HG02610 (cell line): ENCODE results near the gene LPGAT1.
"Not testable (repeated sequence)": the region's sequence is repeated elsewhere in the genome, so short reads cannot be mapped to it uniquely, and the experiment has no call there.

Experiments
- ATAC-seq: cut with Tn5 transposase; IDR thresholded peaks from one replicate; pipeline ENCODE4 v1.9.1; 2021; ENCODE audit warnings: mild to moderate bottlenecking, moderate library complexity; ENCODE audit not compliant: unreplicated experiment

The LPGAT1 gene

DNA sequence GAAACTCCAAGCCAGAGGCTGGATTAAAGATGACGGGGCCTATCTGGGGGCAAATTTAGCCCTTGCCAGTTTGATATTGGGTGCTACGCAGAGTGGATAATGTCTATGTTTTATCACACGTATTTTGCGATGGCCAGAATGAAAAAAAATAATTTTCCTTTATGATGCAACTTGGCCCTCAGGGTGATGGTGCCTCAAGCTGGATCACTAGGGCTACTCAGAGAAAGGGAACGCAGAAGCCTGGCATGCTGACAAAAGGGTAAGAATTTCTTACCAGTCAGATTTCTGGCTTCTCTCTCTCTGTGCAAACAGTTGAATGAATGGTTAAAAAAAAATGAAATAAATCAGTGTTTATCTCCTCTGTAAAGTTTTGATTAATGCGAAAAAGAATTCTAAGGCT is 122.6 kb downstream of the LPGAT1 start:
- ATAC-seq, result no peak

DNA sequence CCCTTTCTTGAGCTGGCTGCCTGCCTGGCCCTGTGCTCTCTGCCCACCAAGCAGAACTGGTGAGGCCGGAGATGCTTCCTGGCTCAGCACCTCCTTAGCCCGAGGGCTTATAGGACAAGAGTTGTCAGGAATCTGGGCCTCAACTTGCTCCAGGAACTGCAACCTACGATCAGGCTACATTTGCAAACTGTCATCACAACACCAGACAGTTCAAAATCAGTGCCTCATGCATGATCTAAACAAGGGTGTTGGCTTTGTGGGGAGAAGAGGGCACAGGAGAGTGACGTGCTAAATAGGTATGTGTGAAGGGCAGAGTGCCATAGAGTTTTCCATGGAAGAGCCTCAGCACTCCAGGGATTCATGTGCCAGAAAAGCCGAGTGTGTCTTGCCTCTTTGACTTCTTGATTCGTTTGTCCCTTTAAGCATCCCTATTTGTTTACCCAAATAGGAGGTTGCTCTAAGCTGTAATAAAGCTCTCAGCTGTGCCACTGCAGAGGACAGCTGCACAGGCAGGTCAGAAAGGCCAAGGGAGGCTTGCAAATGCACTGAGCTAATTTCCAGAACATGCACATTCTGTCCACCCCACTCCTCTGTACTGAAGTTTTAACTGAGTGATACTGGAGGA is 125.0 kb downstream of the LPGAT1 start:
- no peak for ATAC-seq

DNA sequence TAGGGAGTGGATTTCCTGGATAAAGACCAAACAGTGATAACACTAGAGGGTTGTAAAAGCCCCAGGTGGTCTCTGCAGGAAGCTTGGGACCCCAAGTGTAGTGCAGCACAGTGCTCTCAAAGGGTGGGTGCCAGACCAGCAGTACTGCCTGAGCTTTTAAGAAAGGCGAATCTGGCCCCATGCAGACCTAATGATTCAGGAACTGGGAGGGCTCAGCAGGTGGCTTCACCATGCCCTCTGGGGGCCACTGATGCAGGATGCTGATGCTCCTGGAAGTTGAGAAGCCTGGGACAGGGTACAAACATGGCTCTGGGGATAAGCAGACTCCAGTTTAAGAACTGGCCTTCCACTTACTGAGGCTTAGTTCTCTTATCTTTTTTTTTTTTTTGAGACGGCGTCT is 126.0 kb downstream of the LPGAT1 start:
- ATAC-seq, result no peak

DNA sequence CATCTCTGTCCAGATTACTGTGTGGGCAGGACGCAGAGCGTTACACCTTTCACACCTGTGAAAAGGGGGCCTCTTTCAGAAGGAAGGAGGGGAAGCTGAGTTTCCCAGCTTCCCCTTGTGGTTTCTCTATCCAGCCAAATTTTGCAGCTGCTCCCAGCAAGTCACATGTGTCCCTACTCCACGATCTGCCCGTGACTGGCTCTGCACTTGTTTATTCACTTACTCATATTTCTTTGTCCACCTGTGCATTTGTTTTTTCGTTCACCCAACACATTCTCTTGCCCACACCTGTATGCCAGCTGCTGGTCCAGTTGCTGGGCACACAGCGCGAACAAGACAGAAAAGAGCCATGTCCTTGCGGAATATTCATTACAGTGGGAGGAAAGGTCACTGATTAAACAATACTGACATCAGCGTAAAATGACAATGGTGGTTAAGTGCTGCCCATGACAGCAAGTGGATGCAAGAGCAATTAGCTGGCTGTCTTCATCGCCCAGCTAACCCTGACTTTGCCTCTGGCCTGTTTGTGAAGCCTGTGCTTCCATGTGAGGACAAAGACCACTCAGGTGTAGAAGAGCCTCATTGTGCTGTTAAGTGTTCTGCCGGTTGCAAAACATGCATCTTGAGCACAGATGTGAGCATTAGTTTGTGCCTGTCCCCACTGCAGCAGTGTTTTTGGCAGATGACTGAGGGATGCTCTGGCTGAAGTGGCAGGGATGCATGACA is 126.6 kb downstream of the LPGAT1 start:
- ATAC-seq, result no peak

DNA sequence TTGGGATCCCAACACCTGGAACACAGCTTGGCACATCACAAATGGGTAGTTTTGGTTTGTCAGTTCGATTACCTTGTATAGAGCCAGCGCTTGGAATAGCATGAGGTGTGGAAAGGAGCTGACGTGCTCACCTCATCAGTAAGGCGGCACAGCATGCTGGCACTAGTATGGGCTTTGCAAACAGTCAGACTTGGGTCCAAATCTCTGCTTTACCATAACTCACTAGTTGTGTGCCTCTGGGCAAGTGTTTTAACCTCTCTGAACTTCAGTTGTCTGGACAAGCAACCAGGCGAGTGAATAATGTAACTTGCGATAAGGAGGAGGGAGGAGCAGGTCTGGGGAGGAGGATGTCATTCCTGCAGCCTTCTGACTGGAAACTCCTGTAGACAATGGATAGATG is 128.8 kb downstream of the LPGAT1 start:
- ATAC-seq, result no peak

DNA sequence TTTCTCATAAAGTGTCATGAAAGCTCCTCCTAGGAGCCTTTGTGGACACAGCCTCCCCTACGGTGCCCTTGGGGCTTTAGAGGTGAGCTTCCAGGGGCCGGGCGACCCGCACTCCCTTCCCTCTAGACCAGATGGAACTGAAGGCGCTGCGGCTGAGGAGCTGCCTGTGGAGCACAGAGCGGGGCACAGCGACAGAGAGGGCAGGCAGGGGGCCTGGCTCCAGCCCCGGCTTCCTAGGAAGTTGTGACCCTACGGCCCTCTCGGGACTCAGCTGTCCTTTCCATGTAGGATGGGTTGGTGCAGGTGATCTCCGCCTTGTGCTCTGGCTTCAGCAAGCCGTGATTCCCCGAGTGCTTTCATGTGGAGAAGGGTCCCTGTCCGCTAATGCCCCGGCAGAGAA is 131.5 kb downstream of the LPGAT1 start:
- ATAC-seq, result no peak

DNA sequence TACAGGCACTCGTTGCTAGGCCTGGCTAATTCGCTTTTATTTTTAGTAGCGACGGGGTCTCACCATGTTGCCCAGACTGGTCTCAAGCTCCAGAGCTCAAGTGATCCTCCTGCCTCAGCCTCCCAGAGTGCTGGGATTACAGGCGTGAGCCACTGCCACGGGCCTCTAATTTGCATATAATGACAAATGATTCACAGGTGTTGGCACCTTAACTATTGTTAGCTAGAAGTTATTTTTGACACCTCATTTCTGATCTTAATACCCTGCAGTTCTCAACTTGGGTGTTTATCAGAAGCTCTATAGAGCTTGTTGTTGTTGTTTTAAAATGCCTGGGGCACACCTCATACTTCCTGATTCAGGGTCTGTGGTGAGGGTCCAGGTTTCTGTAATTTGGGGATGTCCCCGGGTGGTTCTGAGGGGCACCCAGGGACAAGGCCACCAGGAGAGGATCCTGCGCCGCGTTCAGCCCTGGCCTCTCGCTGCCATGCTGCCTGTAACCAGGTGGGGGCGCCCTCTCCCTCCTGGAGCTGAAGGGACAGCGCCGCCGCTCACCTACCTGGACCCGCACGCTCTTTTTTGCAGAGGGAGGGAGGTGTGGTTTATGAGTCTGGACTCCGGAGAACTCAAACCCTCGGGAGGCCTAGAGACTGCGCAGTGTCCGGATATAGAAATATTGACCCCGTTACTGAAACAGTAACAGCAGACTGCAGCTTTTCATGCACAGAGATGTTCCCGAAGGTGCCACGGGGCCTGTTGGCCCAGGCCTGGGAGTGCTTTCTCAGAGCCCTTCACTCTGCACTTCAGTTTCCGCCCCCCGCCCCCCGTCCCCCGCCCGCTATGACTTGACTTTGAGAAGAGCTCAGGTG is 132.2 kb downstream of the LPGAT1 start:
- peak; percentile 47 for ATAC-seq

DNA sequence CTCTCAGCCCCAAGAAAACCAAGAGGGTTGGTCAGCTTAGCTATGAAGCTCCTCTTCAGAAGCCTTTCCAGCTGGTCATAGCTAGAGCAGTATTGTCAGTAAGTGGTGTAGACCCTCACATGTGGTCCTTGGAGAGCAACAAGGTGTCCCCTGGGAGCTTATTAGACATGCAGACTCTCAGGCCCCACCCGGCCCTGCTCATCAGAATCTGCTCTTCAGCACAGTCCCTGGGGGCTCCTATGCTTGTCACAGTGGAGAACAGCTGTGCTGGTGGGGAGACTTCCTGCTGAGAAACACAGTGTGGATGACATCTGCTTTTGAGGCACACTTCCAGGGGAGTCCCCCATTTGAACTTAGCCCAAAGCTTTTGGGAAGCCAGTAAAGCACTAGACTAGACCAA is 133.2 kb downstream of the LPGAT1 start:
- ATAC-seq, result peak; percentile 81

DNA sequence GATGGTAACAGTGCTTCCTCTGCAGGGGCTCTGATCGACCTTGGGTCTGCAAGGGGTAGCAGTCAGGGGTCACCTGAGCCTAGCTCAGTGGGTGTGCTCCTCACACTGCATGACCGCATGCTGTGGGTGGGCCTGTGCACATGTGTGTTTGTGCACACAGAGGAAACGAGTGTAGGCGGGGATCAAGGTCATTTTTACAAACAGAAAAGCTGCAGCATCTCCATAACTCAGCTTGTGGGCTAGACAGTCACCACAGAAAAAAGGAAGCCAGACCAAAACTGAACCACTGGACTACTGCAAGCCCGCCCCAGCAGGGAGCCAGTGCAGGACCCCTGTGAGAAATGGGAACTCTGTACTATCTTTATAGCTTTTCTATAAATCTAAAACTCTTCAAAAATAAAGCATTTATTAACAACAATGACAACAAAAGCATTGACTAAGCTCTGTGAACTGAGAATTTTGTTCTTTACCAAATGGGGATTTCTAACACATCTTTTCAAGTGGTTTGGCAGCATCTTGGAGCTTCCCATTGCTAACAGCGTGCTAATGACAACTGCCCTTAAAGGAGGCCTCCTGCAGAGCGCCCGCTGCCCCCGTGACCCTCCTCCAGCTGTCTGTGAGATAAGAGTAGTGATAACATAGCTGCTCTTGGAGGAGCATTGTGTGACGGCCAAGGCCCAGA is 135.3 kb downstream of the LPGAT1 start:
- peak; percentile 44 for ATAC-seq

DNA sequence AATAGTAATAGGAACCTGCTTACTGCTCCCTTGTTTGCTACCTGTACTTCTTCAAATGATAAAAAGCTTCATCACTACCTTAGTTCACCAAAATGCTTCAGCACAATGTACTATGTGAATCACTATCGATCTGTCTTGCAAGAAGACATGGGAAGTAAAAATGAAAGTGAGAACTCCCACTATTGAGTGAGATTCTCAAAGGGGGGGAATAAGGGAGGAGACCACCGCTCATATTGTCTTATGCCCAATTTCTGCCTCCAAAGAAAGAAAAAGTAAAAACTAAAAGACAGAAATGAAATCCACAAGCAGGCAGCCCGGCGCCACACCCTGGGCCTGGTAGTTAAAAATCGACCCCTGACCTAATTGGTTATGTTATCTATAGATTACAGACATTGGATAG is 136.7 kb downstream of the LPGAT1 start:
- ATAC-seq, result not testable (repeated sequence)
